Activated T-cell treated with anti-CD3 and anti-CD28 coated beads, Interleukin-2, amount 50 U/mL, for 1 hour (primary cell): Measurements from ENCODE around the gene FBXL7.

Experiments used
- DNase-seq: peaks from one replicate; pipeline ENCODE4 v3.0.0-alpha.2; 2020

Gene FBXL7

GRCh38 chr5:15499528-15500324 lies at the start of gene FBXL7:
FBXL7 (plus strand) TSS chr5:15500180.
- DNase-seq = no peak

GRCh38 chr5:15450473-15450872 lies 49.5 kb upstream of the FBXL7 start:
- no peak for DNase-seq

GRCh38 chr5:15450949-15451348 lies 49.0 kb upstream of the FBXL7 start:
- no peak for DNase-seq

GRCh38 chr5:15452030-15452429 lies 48.0 kb upstream of the FBXL7 start:
- DNase-seq = no peak

GRCh38 chr5:15452781-15453180 lies 47.2 kb upstream of the FBXL7 start:
- DNase-seq = no peak

GRCh38 chr5:15459200-15459599 lies 40.8 kb upstream of the FBXL7 start:
- DNase-seq = no peak

- DNase-seq = no peak
Measured at GRCh38 chr5:15463231-15463980, 36.6 kb upstream of the FBXL7 start.

GRCh38 chr5:15472116-15472515 lies 27.9 kb upstream of the FBXL7 start:
- no peak for DNase-seq

- DNase-seq = no peak
Measured at GRCh38 chr5:15474143-15474719, 25.7 kb upstream of the FBXL7 start.

GRCh38 chr5:15475367-15475766 lies 24.6 kb upstream of the FBXL7 start:
- no peak for DNase-seq

GRCh38 chr5:15476977-15477376 lies 23.0 kb upstream of the FBXL7 start:
- no peak for DNase-seq

GRCh38 chr5:15480436-15480835 lies 19.5 kb upstream of the FBXL7 start:
- DNase-seq = no peak

- no peak for DNase-seq
Measured at GRCh38 chr5:15483351-15484097, 16.5 kb upstream of the FBXL7 start.

- no peak for DNase-seq
Measured at GRCh38 chr5:15487228-15487627, 12.8 kb upstream of the FBXL7 start.

- no peak for DNase-seq
Measured at GRCh38 chr5:15489571-15490235, 10.3 kb upstream of the FBXL7 start.

GRCh38 chr5:15492545-15492944 lies 7.4 kb upstream of the FBXL7 start:
- DNase-seq = no peak

- DNase-seq = no peak
Measured at GRCh38 chr5:15493501-15493900, 6.5 kb upstream of the FBXL7 start.

GRCh38 chr5:15495026-15495425 lies 5.0 kb upstream of the FBXL7 start:
- DNase-seq = no peak

- no peak for DNase-seq
Measured at GRCh38 chr5:15496886-15497285, 3.1 kb upstream of the FBXL7 start.

GRCh38 chr5:15500325-15501001 lies 483 bp downstream of the FBXL7 start:
- DNase-seq = no peak

- no peak for DNase-seq
Measured at GRCh38 chr5:15501091-15501791, 1.3 kb downstream of the FBXL7 start.
